B cell (primary cell): Measurements from ENCODE around the gene RPS5. TPM values are rescaled to one million over a fixed set of nuclear protein-coding genes. Genes with fewer than 3 reads are reported as not detected.

Source experiments
- ATAC-seq: fragments of 200-7000 bp; cut with Tn5 transposase; one replicate; pipeline ENCODE4 v1.10.0; 2021; ENCODE audit warnings: low read depth, mild to moderate bottlenecking, moderate number of reproducible peaks, moderate library complexity
- CTCF ChIA-PET: fragments of 350-600 bp; sonication (Branson Sonifier 250); formaldehyde crosslinking; loops from one replicate; lab custom pipeline; 2021; ENCODE audit warnings: antibody characterized with exemption, inconsistent platforms; lab: Charles Lee
- POLR2A ChIA-PET: fragments of 350-600 bp; sonication (Branson Sonifier 250); formaldehyde crosslinking; loops from one replicate; lab custom pipeline; 2021; ENCODE audit warnings: antibody characterized with exemption; lab: Charles Lee
- DNase-seq: peaks from one replicate; pipeline ENCODE4 v3.0.0; 2013
- H2AFZ ChIP-seq: 2 replicates; pipeline ENCODE4 v1.6.1; 2012; ENCODE audit warnings: mild to moderate bottlenecking, low read depth, low read length; ENCODE audit not compliant: insufficient read depth, poor library complexity, severe bottlenecking
- H3K27ac ChIP-seq, 2 donors: 1 replicate in 1 of 2; 2 replicates in 1 of 2; pipeline ENCODE4 v1.5.1; 2012 to 2013; ENCODE audit warnings: low read length in 2 of 2, mild to moderate bottlenecking in 2 of 2, moderate library complexity in 1 of 2
- H3K27me3 ChIP-seq, 4 experiments: fragments of 200-600 bp in 1 of 4; sonication (generic) in 1 of 4; replicated peaks in 1 of 4; 1 replicate in 2 of 4; 2 replicates in 2 of 4; pipeline versions ENCODE4 v1.6.1 to v1.7.0; 2013 to 2016; ENCODE audit warnings: low read length in 3 of 4, mild to moderate bottlenecking in 2 of 4, mixed read lengths in 1 of 4, moderate library complexity in 1 of 4; ENCODE audit not compliant: insufficient read depth in 4 of 4, control insufficient read depth in 3 of 4; ENCODE audit errors: control extremely low read depth in 1 of 4
- H3K36me3 ChIP-seq, 2 experiments: replicated peaks in 1 of 2; 1 replicate in 1 of 2; 2 replicates in 1 of 2; pipeline versions ENCODE4 v1.6.1 to v1.7.1; 2013; ENCODE audit warnings: low read length in 1 of 2; ENCODE audit not compliant: insufficient read depth in 2 of 2, control insufficient read depth in 1 of 2; ENCODE audit errors: control extremely low read depth in 1 of 2, extremely low read depth in 1 of 2
- H3K4me1 ChIP-seq, 2 donors: fragments of 200-600 bp in 1 of 2; sonication (generic) in 1 of 2; 1 replicate in 1 of 2; 2 replicates in 1 of 2; pipeline versions ENCODE4 v1.5.1 to v1.6.1; 2013 to 2017; ENCODE audit warnings: low read length in 2 of 2; ENCODE audit not compliant: control insufficient read depth in 2 of 2, insufficient read depth in 2 of 2
- H3K4me2 ChIP-seq: replicated peaks from 2 replicates; pipeline ENCODE3; 2012; ENCODE audit warnings: mild to moderate bottlenecking, low read depth, low read length; ENCODE audit not compliant: poor library complexity, severe bottlenecking
- H3K4me3 ChIP-seq, 5 experiments: fragments of 200-600 bp in 1 of 5; sonication (generic) in 1 of 5; 1 replicate in 3 of 5; 2 replicates in 2 of 5; pipeline versions ENCODE4 v1.5.1 to v1.7.0; 2011 to 2016; ENCODE audit warnings: low read length in 4 of 5, mild to moderate bottlenecking in 4 of 5, low read depth in 2 of 5, control low read depth in 1 of 5, moderate library complexity in 1 of 5; ENCODE audit not compliant: insufficient read depth in 1 of 5; ENCODE audit errors: control extremely low read depth in 1 of 5, extremely low read depth in 1 of 5
- H3K79me2 ChIP-seq: fragments of 200-600 bp; sonication (generic); one replicate; pipeline ENCODE4 v1.6.0; 2016; ENCODE audit warnings: low read length; ENCODE audit not compliant: control insufficient read depth, insufficient read depth
- H3K9ac ChIP-seq: fragments of 200-600 bp; sonication (generic); 2 replicates; pipeline ENCODE4 v1.6.1; 2017; ENCODE audit warnings: mild to moderate bottlenecking, low read length, moderate library complexity
- H3K9me3 ChIP-seq, 3 donors: one replicate each; pipeline versions ENCODE4 v1.6.1 to v1.7.1; 2013; ENCODE audit warnings: low read length in 2 of 3; ENCODE audit not compliant: control insufficient read depth in 2 of 3, insufficient read depth in 1 of 3; ENCODE audit errors: control extremely low read depth in 1 of 3
- H4K20me1 ChIP-seq: 2 replicates; pipeline ENCODE4 v1.6.0; 2012; ENCODE audit warnings: mild to moderate bottlenecking, low read length; ENCODE audit not compliant: insufficient read depth, control insufficient read depth, poor library complexity, severe bottlenecking
- H3K27ac Mint-ChIP-seq: one replicate; pipeline ENCODE4 v1.8.0; 2021; ENCODE audit warnings: mixed read lengths
- H3K27me3 Mint-ChIP-seq: one replicate; pipeline ENCODE4 v1.8.0; 2021; ENCODE audit warnings: mixed read lengths
- H3K4me1 Mint-ChIP-seq: one replicate; pipeline ENCODE4 v1.8.0; 2021; ENCODE audit warnings: mixed read lengths
- H3K4me3 Mint-ChIP-seq: one replicate; pipeline ENCODE4 v1.8.0; 2021; ENCODE audit warnings: mixed read lengths
- H3K9me3 Mint-ChIP-seq: one replicate; pipeline ENCODE4 v1.8.0; 2022; ENCODE audit warnings: mixed read lengths; ENCODE audit not compliant: insufficient read depth
- EZH2 ChIP-seq: IDR thresholded peaks from 2 replicates; pipeline ENCODE4 v1.6.1; 2012; ENCODE audit warnings: borderline replicate concordance, low read depth, mild to moderate bottlenecking, moderate library complexity, low read length; ENCODE audit not compliant: insufficient read depth, poor library complexity, severe bottlenecking
- WGBS: methylation state at CpG from one replicate; pipeline ENCODE4 v1.1.5; 2013; ENCODE audit warnings: missing lambda C conversion rate; ENCODE audit not compliant: insufficient coverage; 5-methylcytosine and 5-hydroxymethylcytosine counted together
- intact Hi-C: fragments of 100-400 bp; cut with micrococcal nuclease; formaldehyde crosslinking; loops from one replicate; pipeline ENCODE4 v1.10.0; 2022
- polyA plus RNA-seq: library from polyadenylated mRNA; depleted of rRNA; stranded (reverse); fragments of >200 nt; gene quantifications from 2 replicates; pipeline ENCODE4 v1.2.3, GENCODE V29; 2012
- total RNA-seq, 2 donors: library from RNA; stranded (reverse); fragments of 120-200 nt in 1 of 2; gene quantifications; 1 replicate in 1 of 2; 2 replicates in 1 of 2; pipeline versions ENCODE4 v1.2.3 to v1.2.4, GENCODE V29; 2013 to 2022
- TF ChIP-seq, protein P1 (sequence below): fragments of 200-600 bp; IDR thresholded peaks from one replicate; pipeline ENCODE4 v1.8.0; 2022; ENCODE audit warnings: antibody characterized with exemption, mild to moderate bottlenecking

Gene RPS5
- total and polyA plus RNA-seq, 2 donors (not counting 1 experiment from before 2014, with no cell fraction given): 1,311 to 4,330 TPM

DNA sequence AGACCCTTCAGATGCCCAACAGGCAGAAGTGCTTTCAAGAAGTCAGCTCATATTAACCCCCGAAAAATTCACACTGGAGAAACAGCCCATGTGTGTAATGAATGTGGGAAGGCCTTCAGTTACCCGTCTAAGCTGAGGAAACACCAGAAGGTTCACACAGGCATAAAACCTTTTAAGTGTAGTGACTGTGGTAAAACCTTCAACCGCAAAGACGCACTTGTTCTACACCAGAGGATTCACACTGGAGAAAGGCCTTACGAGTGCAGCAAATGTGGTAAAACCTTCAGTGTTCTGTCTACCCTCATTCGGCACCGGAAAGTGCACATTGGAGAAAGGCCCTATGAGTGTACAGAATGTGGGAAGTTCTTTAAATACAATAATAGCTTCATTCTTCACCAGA is 30.0 kb downstream of the RPS5 start:
- H3K27me3 ChIP-seq: no peaks in the 10 kb centered on the region
- no peak for ATAC-seq
- no peak overlapping the region for H3K4me3 Mint-ChIP-seq
- DNase-seq: no peak
- POLR2A ChIA-PET: no interaction called here
- no peaks in the 10 kb centered on the region for H4K20me1 ChIP-seq
- H3K9me3 Mint-ChIP-seq: no peaks in the 10 kb centered on the region
- no peak overlapping the region for H3K9ac ChIP-seq
- TF ChIP-seq, protein P1, sequence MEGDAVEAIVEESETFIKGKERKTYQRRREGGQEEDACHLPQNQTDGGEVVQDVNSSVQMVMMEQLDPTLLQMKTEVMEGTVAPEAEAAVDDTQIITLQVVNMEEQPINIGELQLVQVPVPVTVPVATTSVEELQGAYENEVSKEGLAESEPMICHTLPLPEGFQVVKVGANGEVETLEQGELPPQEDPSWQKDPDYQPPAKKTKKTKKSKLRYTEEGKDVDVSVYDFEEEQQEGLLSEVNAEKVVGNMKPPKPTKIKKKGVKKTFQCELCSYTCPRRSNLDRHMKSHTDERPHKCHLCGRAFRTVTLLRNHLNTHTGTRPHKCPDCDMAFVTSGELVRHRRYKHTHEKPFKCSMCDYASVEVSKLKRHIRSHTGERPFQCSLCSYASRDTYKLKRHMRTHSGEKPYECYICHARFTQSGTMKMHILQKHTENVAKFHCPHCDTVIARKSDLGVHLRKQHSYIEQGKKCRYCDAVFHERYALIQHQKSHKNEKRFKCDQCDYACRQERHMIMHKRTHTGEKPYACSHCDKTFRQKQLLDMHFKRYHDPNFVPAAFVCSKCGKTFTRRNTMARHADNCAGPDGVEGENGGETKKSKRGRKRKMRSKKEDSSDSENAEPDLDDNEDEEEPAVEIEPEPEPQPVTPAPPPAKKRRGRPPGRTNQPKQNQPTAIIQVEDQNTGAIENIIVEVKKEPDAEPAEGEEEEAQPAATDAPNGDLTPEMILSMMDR: no peak
- no peak for TF ChIP-seq EZH2
- H3K4me2 ChIP-seq: no peak overlapping the region
- H3K79me2 ChIP-seq: no peaks in the 10 kb centered on the region
- WGBS: 100% methylated on average over 1 of the region's 7 CpGs
- no peak overlapping the region for H2AFZ ChIP-seq
- no peaks in the 10 kb centered on the region for H3K27me3 Mint-ChIP-seq
- intact Hi-C loops: no loop called here
- H3K27ac ChIP-seq: no peak overlapping the region
- peaks cover 4 to 24% of the 10 kb centered on the region in 2 experiments for H3K36me3 ChIP-seq
- CTCF ChIA-PET: no interaction called here
- H3K9me3 ChIP-seq: peaks cover 0 to 9% (median 0%) of the 10 kb centered on the region in 3 donors
- no peaks in the 10 kb centered on the region for H3K4me1 ChIP-seq
- H3K27ac Mint-ChIP-seq: no peak overlapping the region
- no peaks in the 10 kb centered on the region for H3K4me1 Mint-ChIP-seq
- H3K4me3 ChIP-seq: no peak overlapping the region

DNA sequence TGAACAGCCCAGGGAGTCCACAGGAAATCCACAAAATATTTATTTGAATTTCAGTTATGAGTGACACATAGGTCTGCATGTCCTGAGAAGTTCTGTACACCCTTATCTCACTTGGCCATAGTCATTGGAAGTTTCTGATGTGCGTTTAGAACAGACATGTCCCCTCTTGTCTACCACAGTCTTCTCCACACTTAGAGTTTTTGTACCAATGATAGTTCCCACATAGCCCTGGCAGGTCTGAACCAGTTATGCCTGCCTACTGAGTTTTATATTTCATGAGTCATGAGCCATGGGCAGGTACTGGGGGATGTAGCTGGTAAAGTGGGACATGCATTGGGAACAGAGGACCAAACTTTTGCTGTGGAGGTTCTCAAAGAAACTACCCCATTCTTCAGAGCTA is 41.5 kb downstream of the RPS5 start:
- Histone ChIP-seq H3K27me3 (no peaks in the 10 kb centered on the region), H3K4me1 (no peaks in the 10 kb centered on the region), H3K4me2 (no peak overlapping the region), H3K9ac (no peak overlapping the region), H3K36me3 (peaks cover 0 to 10% of the 10 kb centered on the region in 2 experiments), H2AFZ (no peak overlapping the region), H3K79me2 (no peaks in the 10 kb centered on the region), H4K20me1 (no peaks in the 10 kb centered on the region), H3K4me3 (no peak overlapping the region), H3K9me3 (peaks cover 5 to 69% (median 57%) of the 10 kb centered on the region in 3 donors), H3K27ac (no peak overlapping the region)
- intact Hi-C loops: no loop called here
- POLR2A ChIA-PET: no interaction called here
- H3K9me3 Mint-ChIP-seq: peaks cover 23% of the 10 kb centered on the region
- H3K27ac Mint-ChIP-seq: no peak overlapping the region
- WGBS: 100% methylated on average over 1 of the region's 1 CpG
- TF ChIP-seq, protein P1: no peak
- no peak for TF ChIP-seq EZH2
- CTCF ChIA-PET: no interaction called here
- ATAC-seq (no peak), DNase-seq (no peak)
- no peaks in the 10 kb centered on the region for H3K4me1 Mint-ChIP-seq
- H3K27me3 Mint-ChIP-seq: no peaks in the 10 kb centered on the region
- H3K4me3 Mint-ChIP-seq: no peak overlapping the region
